HepG2 (cell line): ENCODE results near the gene MLF1. TPM values are rescaled to one million over a fixed set of nuclear protein-coding genes. Genes with fewer than 3 reads are reported as not detected.

ENCODE experiments used
- MXI1 ChIP-seq: IDR thresholded peaks from 3 replicates; pipeline ENCODE4 v1.6.1; 2012; ENCODE audit warnings: low read depth, low read length, inconsistent platforms, borderline replicate concordance
- NFYB ChIP-seq: sonication (generic); formaldehyde crosslinking; IDR thresholded peaks from 2 replicates; pipeline ENCODE4 v1.4.0; 2020; ENCODE audit warnings: missing genetic modification reagents
- RFX3 ChIP-seq: IDR thresholded peaks from 2 replicates; pipeline ENCODE4 v1.6.1; 2016; ENCODE audit warnings: missing biosample characterization, missing genetic modification reagents
- ZNF10 ChIP-seq: sonication (generic); formaldehyde crosslinking; IDR thresholded peaks from 2 replicates; pipeline ENCODE4 v1.4.0; 2020; ENCODE audit warnings: mild to moderate bottlenecking, low read depth, missing genetic modification reagents, borderline replicate concordance
- ZNF564 ChIP-seq: sonication (generic); formaldehyde crosslinking; IDR thresholded peaks from 2 replicates; pipeline ENCODE4 v1.8.1; 2023; ENCODE audit warnings: mild to moderate bottlenecking, missing genetic modification reagents
- ZNF790 ChIP-seq: sonication (generic); formaldehyde crosslinking; IDR thresholded peaks from 2 replicates; pipeline ENCODE4 v1.8.0; 2022; ENCODE audit warnings: missing genetic modification reagents, mild to moderate bottlenecking, borderline replicate concordance
- polyA plus RNA-seq, 8 experiments: library from polyadenylated mRNA; depleted of rRNA in 3 of 8; stranded (reverse) in 7 of 8; unstranded in 1 of 8; fragments of >200 nt; fragmentation: Illumina TruSeq in 4 of 8; extraction: Trizol in 4 of 8; gene quantifications; 2 replicates each; pipeline versions ENCODE4 v1.2.1 to v1.2.3, GENCODE V29; 2011 to 2016; ENCODE audit warnings: low read depth in 4 of 8, missing spikeins in 1 of 8, mixed read lengths in 1 of 8; ENCODE audit not compliant: insufficient read depth in 1 of 8
- total RNA-seq, 5 experiments: library from RNA; depleted of rRNA; stranded (reverse); fragments of >200 nt; fragmentation: Illumina TruSeq; extraction: Trizol; gene quantifications; 2 replicates each; pipeline ENCODE4 v1.2.3, GENCODE V29; 2016; ENCODE audit warnings: low read depth in 1 of 5
- TF ChIP-seq, protein P1 (sequence below): sonication (generic); formaldehyde crosslinking; IDR thresholded peaks from 2 replicates; pipeline ENCODE4 v1.5.1; 2020; ENCODE audit warnings: mild to moderate bottlenecking, missing genetic modification reagents, borderline replicate concordance
- TF ChIP-seq, protein P2 (sequence below): sonication (generic); formaldehyde crosslinking; IDR thresholded peaks from 2 replicates; pipeline ENCODE4 v1.5.1; 2020; ENCODE audit warnings: missing genetic modification reagents, mild to moderate bottlenecking, borderline replicate concordance
- TF ChIP-seq, protein P3 (sequence below): sonication (generic); formaldehyde crosslinking; IDR thresholded peaks from 2 replicates; pipeline ENCODE4 v1.4.0; 2020; ENCODE audit warnings: missing genetic modification reagents
- TF ChIP-seq, protein P4 (sequence below): IDR thresholded peaks from 2 replicates; pipeline ENCODE4 v1.6.1; 2016; ENCODE audit warnings: missing compliant biosample characterization, missing genetic modification reagents, borderline replicate concordance
- TF ChIP-seq, protein P5 (sequence below): sonication (generic); formaldehyde crosslinking; IDR thresholded peaks from 2 replicates; pipeline ENCODE4 v1.8.0; 2023; ENCODE audit warnings: mild to moderate bottlenecking, missing genetic modification reagents
- TF ChIP-seq, protein P6 (sequence below), 2 experiments: sonication (generic) in 1 of 2; formaldehyde crosslinking in 1 of 2; IDR thresholded peaks; 2 replicates each; pipeline versions ENCODE4 v1.5.1 to v1.6.1; 2011 to 2020; ENCODE audit warnings: borderline replicate concordance in 1 of 2, low read depth in 1 of 2, low read length in 1 of 2, mild to moderate bottlenecking in 1 of 2, missing genetic modification reagents in 1 of 2, moderate library complexity in 1 of 2

Gene MLF1
- total and polyA plus RNA-seq, 2 of the 13 experiments (the other 11 are each of a cell fraction or from before 2014, with no cell fraction given): 0.88 to 1.0 TPM

DNA sequence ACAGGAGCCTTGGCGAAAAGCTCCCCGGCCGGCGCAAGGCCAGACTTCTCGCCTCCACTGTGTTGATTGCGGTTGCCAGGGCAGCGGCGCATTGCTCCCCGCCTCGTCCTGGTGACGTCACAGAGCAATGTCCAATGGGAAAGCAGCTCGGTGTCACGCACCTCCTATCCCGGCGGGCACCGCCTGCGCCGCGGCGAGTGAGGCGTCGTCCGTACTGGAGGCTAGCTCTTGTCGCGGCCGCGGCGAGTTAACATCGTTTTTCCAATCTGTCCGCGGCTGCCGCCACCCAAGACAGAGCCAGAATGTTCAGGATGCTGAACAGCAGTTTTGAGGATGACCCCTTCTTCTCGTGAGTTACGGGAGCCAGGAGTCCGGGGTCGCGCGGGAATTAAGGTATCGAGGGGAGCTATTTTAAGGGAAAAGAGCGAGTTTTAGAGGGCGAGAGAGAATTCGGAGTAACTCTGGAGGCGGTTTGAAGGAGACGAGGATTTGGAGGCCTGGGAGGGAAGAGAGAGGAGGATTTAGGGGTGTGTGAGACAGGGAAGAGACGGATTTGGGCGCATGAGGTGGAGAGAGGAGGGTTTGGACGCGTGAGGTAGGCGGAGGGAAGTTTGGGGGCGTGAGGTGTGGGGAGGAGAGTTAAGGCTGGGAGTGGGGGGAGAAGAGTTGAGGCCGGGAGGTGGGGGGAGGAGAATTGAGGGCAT, at the start of gene MLF1 (continued):
- TF ChIP-seq, protein P1, sequence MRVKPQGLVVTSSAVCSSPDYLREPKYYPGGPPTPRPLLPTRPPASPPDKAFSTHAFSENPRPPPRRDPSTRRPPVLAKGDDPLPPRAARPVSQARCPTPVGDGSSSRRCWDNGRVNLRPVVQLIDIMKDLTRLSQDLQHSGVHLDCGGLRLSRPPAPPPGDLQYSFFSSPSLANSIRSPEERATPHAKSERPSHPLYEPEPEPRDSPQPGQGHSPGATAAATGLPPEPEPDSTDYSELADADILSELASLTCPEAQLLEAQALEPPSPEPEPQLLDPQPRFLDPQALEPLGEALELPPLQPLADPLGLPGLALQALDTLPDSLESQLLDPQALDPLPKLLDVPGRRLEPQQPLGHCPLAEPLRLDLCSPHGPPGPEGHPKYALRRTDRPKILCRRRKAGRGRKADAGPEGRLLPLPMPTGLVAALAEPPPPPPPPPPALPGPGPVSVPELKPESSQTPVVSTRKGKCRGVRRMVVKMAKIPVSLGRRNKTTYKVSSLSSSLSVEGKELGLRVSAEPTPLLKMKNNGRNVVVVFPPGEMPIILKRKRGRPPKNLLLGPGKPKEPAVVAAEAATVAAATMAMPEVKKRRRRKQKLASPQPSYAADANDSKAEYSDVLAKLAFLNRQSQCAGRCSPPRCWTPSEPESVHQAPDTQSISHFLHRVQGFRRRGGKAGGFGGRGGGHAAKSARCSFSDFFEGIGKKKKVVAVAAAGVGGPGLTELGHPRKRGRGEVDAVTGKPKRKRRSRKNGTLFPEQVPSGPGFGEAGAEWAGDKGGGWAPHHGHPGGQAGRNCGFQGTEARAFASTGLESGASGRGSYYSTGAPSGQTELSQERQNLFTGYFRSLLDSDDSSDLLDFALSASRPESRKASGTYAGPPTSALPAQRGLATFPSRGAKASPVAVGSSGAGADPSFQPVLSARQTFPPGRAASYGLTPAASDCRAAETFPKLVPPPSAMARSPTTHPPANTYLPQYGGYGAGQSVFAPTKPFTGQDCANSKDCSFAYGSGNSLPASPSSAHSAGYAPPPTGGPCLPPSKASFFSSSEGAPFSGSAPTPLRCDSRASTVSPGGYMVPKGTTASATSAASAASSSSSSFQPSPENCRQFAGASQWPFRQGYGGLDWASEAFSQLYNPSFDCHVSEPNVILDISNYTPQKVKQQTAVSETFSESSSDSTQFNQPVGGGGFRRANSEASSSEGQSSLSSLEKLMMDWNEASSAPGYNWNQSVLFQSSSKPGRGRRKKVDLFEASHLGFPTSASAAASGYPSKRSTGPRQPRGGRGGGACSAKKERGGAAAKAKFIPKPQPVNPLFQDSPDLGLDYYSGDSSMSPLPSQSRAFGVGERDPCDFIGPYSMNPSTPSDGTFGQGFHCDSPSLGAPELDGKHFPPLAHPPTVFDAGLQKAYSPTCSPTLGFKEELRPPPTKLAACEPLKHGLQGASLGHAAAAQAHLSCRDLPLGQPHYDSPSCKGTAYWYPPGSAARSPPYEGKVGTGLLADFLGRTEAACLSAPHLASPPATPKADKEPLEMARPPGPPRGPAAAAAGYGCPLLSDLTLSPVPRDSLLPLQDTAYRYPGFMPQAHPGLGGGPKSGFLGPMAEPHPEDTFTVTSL: 0 out of 2 replicates have a peak, but pooled peaks have one; percentile 35
- TF ChIP-seq, protein P2, sequence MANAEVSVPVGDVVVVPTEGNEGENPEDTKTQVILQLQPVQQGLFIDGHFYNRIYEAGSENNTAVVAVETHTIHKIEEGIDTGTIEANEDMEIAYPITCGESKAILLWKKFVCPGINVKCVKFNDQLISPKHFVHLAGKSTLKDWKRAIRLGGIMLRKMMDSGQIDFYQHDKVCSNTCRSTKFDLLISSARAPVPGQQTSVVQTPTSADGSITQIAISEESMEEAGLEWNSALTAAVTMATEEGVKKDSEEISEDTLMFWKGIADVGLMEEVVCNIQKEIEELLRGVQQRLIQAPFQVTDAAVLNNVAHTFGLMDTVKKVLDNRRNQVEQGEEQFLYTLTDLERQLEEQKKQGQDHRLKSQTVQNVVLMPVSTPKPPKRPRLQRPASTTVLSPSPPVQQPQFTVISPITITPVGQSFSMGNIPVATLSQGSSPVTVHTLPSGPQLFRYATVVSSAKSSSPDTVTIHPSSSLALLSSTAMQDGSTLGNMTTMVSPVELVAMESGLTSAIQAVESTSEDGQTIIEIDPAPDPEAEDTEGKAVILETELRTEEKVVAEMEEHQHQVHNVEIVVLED (CRISPR knock-in tag): peak; percentile 26; the same call in 1 of the 2 replicates
- TF ChIP-seq, protein P3, sequence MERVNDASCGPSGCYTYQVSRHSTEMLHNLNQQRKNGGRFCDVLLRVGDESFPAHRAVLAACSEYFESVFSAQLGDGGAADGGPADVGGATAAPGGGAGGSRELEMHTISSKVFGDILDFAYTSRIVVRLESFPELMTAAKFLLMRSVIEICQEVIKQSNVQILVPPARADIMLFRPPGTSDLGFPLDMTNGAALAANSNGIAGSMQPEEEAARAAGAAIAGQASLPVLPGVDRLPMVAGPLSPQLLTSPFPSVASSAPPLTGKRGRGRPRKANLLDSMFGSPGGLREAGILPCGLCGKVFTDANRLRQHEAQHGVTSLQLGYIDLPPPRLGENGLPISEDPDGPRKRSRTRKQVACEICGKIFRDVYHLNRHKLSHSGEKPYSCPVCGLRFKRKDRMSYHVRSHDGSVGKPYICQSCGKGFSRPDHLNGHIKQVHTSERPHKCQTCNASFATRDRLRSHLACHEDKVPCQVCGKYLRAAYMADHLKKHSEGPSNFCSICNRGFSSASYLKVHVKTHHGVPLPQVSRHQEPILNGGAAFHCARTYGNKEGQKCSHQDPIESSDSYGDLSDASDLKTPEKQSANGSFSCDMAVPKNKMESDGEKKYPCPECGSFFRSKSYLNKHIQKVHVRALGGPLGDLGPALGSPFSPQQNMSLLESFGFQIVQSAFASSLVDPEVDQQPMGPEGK (CRISPR knock-in tag): no peak
- TF ChIP-seq MXI1 (0 out of 3 replicates have a peak, but pooled peaks have one; percentile 27), ZNF10 (CRISPR knock-in tag) (no peak), ZNF790 (CRISPR knock-in tag) (no peak), NFYB (peak; percentile 67), ZNF564 (no peak), RFX3 (CRISPR knock-in tag) (peak; percentile 74)
- TF ChIP-seq, protein P4, sequence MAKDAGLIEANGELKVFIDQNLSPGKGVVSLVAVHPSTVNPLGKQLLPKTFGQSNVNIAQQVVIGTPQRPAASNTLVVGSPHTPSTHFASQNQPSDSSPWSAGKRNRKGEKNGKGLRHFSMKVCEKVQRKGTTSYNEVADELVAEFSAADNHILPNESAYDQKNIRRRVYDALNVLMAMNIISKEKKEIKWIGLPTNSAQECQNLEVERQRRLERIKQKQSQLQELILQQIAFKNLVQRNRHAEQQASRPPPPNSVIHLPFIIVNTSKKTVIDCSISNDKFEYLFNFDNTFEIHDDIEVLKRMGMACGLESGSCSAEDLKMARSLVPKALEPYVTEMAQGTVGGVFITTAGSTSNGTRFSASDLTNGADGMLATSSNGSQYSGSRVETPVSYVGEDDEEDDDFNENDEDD (CRISPR knock-in tag): peak; percentile 63; the same call in 1 of the 2 replicates
- TF ChIP-seq, protein P5, sequence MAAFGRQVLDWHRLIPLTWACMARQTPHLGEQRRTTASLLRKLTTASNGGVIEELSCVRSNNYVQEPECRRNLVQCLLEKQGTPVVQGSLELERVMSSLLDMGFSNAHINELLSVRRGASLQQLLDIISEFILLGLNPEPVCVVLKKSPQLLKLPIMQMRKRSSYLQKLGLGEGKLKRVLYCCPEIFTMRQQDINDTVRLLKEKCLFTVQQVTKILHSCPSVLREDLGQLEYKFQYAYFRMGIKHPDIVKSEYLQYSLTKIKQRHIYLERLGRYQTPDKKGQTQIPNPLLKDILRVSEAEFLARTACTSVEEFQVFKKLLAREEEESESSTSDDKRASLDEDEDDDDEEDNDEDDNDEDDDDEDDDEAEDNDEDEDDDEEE: no peak
- TF ChIP-seq, protein P6, sequence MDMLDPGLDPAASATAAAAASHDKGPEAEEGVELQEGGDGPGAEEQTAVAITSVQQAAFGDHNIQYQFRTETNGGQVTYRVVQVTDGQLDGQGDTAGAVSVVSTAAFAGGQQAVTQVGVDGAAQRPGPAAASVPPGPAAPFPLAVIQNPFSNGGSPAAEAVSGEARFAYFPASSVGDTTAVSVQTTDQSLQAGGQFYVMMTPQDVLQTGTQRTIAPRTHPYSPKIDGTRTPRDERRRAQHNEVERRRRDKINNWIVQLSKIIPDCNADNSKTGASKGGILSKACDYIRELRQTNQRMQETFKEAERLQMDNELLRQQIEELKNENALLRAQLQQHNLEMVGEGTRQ (IDR thresholded peaks at IDR 0.05; ENCODE audit: low read depth, low read length): no peak
- TF ChIP-seq, protein P6 (CRISPR knock-in tag; IDR thresholded peaks at IDR 0.05; ENCODE audit: borderline replicate concordance): peak; percentile 41; the same call in 1 of the 2 replicates
